ENCODE results near the gene AIDA.
"Not testable (repeated sequence)": the region's sequence is repeated elsewhere in the genome, so short reads cannot be mapped to it uniquely, and the experiment has no call there.

AIDA gene

DNA sequence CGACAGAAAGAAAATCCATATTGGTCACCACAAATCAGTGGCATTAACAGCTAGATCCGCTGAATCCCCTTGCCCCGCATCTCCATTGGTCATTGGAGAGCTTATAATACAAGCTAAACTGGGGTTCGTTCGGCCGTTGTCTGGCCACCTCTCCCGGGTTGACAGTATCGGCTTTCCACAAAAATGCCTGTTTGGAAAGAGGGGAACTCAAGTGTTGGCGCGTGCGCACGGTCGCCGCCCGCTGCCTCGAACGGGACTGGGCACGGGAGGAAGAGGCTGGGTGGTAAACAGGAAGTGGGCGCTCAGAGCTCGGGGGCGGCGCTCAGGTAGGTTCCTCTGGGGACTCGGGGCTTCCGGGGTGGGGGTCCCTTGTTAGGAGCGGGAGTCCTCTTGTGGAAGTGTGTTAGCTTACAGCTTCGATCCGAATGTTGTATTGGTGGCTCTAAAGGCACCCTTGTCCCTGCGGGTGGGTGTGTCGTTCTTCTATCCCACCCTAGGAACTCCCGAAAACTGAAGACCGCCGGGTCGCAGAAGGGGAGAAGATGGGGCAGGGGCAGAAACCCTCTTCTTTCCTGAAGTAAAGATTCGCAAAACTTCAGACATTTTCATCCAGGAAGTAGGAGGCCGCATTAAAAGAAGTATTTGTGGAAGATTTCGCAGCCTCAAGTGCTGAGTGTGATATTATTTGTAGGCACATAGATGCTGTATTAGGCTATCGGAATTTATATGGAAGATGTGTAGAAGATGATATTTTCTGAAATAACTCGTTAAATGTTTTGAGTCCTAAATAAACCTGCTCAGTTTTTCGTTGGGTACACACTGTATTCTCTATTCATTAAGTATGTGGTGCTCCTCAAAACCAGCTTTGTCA is 1.0 kb upstream of the AIDA start:
- DNase-seq (ENCODE audit: low read depth), result peak; percentile 74

DNA sequence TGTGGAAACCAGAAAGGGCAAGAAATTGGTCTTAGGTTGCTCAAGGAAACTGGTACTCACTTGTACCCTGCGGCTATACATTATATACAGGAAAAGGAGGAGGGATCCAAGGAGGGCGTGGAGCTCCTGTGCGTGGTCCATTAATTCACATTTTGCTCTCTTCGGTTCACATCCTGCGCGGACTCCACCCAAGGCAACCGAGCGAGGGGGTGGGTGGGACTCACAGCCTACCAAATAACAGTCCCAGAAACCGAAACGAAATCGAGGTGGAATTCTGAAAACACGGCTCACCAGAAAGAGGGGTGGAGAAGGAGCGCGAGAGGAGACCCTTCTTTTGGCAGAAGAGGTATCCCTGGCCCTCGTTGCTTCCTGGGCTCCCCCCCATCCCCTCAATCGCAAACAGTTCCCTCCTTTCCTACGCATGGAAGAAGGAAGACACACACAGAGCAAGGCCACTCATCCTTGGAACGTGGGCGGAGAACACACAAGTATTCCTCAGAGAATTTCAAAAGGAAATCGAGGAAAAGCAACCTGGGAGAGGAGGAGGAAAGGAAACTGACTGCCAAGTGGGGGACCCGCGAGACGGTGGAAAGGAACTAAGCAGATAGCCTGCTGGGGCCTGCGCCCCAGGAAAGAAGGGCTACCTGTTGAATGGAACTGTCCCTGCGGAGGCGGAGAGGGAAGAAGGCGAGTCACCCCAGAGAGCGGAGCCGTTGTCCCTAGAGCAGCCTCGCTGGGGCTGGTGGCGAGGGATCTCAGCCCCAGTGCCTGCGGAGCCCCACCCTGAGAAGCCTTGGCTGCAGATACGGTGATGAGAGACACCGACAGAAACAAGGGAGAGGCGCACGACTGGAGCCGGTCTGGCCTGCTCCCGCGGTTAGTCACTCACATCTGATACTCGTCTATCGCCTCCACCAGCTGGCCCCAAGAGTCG is 705 bp downstream of the AIDA start:
- DNase-seq (ENCODE audit: low read depth), result peak; percentile 62

DNA sequence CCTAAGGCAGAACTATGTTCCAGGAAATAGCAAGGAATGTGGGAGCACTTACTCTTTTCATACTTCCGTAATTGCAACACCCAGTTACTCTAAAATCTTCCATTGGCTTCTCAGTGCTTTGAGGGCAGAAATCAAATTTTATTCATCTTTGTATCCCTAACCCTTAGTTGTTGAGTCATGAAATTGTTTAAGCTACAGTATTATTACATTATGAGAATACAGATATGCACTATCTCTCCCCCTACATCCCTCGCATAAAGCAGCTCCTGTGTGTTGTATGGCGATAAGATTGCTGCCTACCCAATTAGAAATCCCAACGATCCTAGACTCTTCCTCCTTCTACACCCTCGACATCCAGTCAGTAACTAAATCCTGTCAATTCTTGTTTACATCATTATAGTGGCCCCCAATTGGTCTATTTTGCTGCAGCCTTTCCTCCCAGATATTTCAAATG is 2.6 kb downstream of the AIDA start:
- no peak for DNase-seq (ENCODE audit: low read depth)

DNA sequence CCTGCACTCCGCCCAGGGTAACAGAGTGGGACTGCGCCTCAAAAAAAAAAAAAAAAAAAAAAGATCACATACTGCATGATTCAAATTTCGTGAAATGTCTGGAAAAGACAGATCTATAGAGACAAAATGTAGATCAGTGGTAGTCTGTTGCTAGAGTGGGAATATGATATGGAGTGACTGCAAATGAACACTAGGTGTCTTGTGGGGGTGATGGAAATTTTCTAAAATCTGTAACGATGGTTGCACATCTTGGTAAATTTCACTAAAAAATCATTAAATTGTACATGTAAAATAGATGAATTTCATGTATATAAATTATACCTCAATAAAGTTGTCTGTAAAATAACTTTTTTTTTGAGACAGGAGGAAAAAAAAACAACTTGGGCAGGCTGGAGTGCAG is 5.5 kb downstream of the AIDA start:
- DNase-seq (ENCODE audit: low read depth), result no peak

DNA sequence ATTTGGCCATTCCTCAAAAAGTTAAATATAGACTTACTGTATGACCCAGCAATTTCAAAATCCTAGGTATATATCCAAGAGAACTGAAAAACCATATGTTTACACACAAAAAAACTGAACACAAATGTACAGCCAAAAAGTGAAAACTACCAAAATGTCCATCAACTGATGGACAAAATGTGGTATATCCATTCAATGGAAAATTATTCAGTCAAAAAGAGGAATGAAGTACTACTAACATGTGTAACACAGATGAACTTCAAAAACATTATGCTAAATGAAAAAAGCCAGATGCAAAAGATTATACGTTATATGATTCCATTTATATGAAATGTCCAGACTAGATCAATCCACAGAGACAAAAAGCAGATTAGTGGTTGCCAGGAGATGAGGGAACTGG is 8.0 kb downstream of the AIDA start:
- no peak for DNase-seq (ENCODE audit: low read depth)

DNA sequence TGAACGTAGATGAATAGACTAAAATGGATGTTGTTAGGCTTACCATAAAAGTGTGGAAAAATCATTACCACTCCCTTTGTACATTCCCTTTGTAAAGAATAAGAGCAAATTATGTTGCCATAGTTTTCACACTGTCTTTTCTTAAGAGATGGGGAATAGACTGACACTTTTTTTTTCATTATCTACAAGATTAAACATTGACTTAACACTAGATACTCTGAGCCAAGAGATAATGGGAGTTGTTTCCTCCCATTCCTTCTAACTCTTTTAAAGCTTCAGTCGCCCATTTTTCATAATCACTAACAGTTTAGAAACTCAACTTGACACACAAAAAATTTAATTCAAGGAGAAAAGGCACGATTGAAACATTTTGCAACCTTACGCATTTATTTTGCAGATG is 10.1 kb downstream of the AIDA start:
- no peak for DNase-seq (ENCODE audit: low read depth)

DNA sequence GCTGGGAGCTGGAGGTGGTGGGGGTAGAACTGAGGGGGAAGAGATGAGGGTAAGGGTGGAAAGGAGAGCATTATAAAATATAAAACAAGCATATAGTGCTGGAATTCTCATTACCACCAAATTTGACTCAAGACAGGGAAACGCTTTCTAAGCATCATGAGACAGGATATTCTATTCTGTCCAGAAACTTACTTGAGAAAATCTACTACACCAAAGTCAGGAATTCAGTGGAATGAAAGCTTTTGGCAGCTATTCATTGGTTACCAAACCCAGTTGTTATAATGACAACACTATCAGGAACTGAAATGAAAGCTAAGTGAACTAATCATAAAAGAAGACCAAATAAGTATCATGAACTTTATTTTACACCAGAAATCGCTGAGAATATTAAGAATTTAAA is 14.5 kb downstream of the AIDA start:
- no peak for DNase-seq (ENCODE audit: low read depth)

DNA sequence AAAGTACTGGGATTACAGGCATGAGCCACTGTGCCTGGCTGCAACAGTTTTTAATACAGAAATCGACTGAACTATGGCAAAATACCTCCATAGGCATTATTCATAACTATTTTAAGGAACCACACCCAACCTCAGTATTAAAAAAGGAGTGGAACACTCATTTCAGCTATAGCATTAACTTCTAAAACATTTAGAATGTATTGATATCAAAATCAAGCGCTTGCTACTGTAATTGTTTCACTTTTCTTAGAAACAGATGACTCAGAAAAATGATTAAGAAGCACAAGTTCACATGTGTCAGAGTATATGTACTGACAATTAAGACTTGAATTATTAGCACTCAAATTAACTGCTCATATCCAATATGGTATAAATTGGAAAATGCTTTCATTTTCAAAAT is 15.1 kb downstream of the AIDA start:
- no peak for DNase-seq (ENCODE audit: low read depth)

DNA sequence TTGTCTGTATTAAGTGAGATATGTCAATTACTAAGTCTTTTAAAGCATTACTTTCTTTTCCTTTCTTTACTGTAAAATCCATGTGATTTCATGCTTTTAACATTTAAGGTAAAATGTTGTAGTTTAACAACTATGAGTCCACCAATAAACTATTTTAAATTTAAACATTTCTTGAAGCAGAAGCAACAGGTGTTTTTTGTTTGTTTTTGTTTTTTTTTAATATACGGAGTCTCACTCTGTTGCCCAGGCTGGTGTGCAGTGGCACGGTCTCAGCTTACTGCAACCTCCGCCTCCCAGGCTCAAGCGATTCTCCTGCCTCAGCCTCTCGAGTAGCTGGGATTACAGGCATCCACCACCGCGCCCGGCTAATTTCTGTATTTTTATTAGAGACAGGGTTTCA is 15.6 kb downstream of the AIDA start:
- DNase-seq (ENCODE audit: low read depth), result no peak

DNA sequence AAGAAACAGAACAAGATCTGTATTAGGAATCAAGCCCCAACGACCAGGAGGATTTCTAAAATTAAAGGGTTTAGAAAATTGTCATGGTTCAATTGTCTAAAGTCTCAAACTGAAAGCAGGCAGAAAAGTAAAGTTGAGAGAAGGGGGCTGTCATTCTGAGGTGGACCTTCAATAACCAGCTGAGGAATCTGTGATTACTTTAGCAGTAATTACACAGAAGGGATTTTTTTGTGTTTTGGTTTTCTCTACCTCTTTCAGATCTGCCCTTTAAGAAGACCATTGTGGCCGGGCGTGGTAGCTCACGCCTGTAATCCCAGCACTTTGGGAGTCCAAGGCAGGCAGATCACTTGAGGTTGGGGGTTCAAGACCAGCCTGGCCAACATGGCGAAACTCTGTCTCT is 17.4 kb downstream of the AIDA start:
- DNase-seq (ENCODE audit: low read depth), result no peak

DNA sequence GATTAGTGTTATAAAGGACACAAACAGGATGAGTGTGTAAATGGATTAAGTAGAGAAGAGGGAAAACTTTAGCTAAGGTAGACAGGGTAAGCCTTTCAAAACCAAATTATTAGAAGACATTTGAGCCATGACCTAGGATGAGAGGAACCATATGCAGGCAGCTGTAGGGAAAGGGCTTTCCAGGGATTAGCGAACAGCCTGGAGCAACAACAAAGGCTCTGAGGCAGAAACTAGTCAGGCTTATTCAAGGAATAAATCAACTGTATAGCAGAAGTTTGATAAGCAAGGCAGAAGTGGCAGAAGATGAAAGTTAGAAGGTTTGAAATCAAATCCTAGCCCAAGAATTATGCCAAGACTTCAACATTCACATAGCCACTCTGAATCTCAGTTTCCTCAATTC is 21.3 kb downstream of the AIDA start:
- no peak for DNase-seq (ENCODE audit: low read depth)

DNA sequence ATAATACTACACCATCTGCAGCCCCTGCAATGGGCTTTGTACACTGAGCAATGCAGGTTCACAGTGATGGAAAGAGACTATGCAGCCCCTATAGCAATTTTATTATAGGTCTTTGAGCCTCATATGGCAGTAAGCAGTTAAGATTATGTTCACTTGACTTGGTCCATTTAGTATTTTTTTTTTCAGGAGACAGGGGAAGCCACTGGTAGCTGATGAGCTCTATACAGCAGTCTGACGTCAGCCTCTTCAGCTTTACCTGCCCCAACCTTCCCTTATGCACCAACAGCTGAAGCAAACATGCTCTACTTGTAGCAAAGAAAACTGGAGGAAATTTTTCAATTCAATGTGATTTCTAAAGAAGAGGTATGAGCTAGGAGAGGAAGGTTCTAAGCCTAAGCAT is 32.2 kb downstream of the AIDA start:
- no peak for DNase-seq (ENCODE audit: low read depth)

DNA sequence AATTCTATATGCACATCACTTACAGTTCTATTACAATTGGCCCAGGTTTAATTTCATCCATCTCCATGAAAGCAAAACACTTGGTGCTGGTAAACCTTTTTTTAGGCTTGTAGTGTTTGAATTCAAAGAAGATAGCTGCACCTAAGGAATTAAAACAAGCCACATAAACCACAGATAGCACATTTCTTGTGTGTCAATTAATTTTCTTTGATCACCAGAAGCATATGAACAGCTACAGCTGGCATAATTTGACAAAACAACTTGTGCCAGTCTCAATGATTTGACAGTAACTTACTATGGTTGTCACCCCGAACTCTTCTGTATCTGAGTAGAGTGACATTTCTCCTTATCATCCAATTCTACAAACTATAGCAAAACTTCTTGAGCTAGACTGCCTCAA is 42.2 kb downstream of the AIDA start:
- no peak for DNase-seq (ENCODE audit: low read depth)

DNA sequence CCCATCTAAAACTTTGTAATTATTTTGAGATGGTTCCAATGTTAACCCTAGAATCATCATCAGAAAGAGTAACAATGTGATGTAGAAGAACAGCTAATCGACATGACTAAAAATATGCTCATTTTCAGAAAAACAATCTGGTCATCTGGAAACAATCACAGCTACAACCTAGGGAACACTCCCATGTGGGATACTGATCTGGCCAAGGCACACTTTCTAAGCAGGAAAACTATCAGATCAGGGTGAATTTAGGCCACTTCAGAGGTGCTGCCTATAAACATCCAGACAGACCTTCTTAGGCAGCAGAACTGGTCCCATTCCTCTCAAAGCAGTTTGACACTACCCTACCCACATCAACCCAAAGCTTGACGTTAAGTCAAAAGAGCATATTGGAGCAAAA is 43.2 kb downstream of the AIDA start:
- DNase-seq (ENCODE audit: low read depth), result not testable (repeated sequence)

DNA sequence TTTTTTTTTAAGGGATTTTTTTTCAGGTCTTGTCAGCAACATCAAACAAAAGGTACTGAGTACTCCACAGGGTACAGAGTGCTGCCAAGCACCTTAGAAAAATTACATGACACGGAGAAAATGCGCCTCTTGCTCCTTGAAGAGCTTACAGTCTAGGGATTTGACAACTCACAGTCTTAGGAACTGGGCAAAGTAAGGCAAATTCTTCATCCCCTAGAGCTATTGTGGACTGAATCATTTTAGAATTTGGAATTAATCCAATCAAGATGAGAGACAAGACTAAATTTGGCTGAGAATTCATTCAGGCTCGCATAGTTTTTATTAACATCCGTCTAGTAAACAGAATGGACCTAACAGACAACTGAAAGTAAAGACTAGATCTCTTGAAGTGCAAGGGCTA is 44.1 kb downstream of the AIDA start:
- DNase-seq (ENCODE audit: low read depth), result not testable (repeated sequence)

DNA sequence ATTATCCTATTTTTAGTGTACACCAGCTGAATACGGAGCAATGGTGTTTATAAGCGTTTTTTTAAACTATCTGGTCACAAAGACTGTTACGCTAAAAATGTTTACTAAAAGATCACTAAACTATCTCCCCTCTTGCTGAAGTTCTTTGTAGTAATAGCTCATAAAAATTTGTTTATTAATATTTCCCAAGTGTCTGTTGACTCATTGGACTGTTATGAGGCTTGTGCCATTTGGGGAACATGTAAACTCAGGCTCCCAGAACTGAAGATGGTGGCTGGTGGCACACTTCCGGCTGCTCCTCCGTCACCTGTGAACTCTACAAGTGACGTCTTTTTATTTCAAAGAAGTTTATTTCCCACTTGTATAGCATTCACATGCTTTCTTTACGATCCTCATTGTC is 46.3 kb downstream of the AIDA start:
- DNase-seq (ENCODE audit: low read depth), result no peak

DNA sequence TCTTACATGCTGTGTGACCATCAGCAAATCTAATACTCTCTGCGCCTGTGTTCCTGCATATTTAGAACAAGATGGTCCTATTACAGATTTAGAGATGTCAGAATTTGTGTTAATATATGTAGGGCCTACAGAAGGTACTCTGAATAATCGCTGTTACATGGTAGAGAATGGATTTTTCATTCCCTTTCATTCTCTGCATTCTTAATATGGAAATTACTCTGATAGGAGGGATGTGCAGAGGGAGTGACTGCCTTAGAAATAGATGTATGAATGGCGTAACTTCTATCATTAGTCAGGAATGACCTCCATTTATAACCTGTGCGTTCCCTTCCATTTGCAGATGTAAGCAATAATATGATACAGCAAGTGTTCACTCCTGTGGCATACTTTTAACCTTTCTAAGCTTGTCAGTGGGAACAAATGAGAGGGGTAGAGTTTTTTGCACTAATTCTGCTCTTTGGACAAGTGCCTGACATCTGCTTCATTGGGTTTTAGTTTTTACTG is 48.8 kb downstream of the AIDA start:
- no peak for DNase-seq (ENCODE audit: low read depth)

DNA sequence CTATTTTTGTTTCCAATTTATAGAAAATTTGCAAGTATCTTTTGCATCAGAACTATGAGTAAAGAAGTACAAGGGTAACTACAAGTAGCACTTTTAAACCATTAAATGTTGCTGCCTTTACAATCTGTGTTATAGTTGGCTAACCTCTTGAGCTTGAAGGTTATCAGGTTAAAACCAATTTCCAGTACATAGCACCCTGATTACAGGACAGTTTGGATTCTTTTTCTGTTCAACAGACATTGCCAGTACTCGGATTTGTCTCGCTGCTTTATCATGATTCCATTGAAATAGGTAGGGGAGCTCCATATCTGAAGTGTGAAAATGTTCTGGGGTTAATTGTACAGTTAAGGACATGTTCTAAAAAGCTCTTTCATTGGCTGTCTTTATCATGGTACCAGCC is 54.4 kb downstream of the AIDA start:
- DNase-seq (ENCODE audit: low read depth), result no peak

DNA sequence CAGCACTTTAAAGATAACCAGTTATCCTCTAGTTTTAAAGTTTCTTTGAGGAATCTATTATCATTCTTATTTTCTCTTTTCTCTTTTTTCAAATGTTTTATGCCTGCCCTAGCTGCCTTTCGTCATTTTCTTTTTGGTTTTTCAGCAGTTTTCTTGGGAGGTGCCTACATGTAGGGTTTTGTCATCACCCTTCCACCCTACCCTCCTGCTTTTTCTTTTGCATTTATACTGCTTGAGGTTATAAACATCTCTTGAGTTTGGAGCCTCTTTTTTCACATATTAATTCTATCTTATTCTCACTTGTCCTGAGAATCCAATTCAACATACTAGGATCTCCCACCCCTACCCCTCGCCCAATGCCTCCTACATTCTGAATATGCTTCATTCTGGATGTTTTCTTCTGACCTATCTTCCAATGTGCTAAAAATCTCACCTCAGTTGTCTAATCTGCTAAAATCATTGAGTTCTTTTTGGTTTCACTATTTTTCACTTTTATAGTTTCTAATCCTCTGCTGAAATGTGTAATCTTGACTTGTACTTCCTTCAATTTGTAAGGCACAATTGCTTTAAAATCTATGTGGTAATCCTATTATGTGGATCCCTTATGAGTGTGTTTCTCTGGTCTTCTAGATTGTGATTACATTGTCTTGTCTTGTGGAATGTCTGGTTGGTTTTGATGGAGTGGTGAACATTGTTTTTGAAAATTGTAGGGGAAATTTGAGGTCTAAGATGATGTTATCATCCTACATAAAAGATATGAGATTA is 55.7 kb downstream of the AIDA start:
- DNase-seq (ENCODE audit: low read depth), result no peak

DNA sequence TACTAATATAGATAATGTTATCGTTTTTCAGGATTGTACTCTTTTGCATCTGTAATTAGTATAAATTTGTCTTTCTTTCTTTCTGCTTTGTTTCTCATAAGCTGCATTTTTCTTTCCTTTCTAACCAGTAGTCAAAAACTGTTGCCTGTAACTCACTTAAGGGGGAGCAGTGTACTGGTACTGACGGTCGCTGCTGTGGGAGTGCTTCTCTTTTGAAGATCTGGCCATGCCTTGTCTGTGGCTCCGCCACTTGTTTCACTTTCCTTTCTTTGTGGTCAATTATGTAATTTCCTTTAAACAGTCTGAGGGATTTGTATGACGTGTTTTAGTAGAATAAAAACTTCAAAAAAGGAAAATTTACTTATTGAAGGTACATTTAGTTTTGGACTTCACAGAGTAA is 57.4 kb downstream of the AIDA start:
- DNase-seq (ENCODE audit: low read depth), result no peak

DNA sequence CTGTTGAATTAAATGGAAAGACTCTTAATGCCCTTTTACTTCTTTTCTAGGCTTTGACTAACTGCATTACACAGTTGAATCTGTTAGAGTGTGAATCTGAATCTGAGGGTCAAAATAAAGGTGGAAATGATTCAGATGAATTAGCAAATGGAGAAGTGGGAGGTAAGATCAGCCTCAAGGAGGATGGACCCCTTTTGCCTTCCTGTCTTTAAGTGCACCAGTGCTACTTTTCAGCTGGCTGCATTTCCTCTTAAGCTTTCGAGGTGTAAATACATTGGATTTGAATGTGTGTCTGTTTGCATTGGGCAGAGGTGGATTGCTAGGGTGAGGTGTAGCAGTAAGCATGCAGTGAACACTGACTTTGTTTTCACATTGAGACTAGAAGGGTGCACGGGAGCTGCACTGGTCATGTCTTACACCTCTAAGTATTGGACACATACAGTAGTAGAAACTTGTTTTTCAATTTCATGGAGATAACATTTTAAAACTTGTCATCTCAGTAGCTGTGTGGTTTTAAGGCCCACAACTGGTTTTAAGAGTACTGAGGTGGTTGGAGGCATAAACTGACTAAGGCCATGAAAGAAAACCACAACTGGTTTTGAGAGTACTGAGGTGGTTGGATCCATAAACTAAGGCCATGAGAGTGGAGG is 59.0 kb downstream of the AIDA start:
- DNase-seq (ENCODE audit: low read depth), result no peak

DNA sequence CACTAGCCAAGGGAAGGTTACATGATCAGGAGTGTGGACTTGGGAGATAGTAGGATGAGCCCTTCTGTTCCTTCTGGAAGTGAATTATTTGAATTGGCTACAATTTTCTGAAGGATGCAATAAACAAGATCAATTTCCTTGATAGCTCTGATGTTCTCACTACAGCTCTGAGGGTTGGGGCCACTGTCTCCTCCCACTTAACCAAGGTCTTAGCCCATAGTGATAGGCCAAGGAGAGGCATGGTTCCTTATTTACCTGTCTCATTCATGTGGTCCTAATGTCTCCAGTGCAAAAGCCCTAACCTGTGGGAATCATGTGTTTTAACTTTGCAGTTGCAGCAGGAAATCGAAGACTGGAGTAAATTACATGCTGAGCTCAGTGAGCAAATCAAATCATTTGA is 59.6 kb downstream of the AIDA start:
- DNase-seq (ENCODE audit: low read depth), result no peak
